ENCODE results near the gene MRPL41. TPM values are rescaled to one million over a fixed set of nuclear protein-coding genes. Genes with fewer than 3 reads are reported as not detected.
"Not testable (repeated sequence)": the region's sequence is repeated elsewhere in the genome, so short reads cannot be mapped to it uniquely, and the experiment has no call there.

The MRPL41 gene
- total RNA-seq, 2 experiments from 2014 or later = 61.0 to 64.7 TPM

GRCh38 chr9:137520614-137521404 is 30.9 kb upstream of the MRPL41 start:
- POLR2A ChIA-PET = no interaction called here

DNA sequence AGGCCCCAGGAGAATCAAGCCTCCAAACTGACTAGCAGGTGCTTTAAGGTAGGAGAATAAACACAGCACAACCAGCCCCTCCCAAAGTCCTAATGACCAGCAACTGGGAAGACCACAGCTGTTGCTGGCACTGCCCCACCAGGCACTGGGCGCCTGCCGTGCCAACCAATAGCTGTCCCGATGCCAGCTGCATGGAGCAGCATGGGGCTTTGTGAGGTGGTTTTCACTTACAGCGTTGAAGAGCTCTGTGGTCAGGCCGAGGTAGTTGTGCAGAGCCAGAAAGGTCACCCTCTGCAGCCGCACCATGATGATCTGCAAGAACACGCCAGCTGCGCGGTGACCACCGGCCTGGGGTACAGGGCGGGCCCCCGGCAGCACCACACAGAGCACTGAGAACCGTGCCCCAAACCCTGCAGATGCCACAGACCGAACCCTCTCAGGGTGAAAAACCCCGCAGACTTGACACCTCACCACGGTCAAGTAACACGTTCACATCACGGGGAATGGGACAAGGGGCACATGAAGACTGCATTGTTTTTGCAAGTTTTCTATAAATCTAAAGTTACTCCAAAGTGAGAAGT is 30.2 kb upstream of the MRPL41 start:
- ChIA-PET CTCF (no interaction called here), POLR2A (no interaction called here)

More at GRCh38 chr9:137520614-137521404, 30.9 kb upstream of the MRPL41 start:
- CTCF ChIA-PET = interaction anchor here (1.2 kb wide), 1 partner anchor 76 kb away, joined by 3 read pairs; no protein-coding TSS in a partner anchor

GRCh38 chr9:137522746-137523455 is 28.8 kb upstream of the MRPL41 start:
- POLR2A ChIA-PET = no interaction called here

DNA sequence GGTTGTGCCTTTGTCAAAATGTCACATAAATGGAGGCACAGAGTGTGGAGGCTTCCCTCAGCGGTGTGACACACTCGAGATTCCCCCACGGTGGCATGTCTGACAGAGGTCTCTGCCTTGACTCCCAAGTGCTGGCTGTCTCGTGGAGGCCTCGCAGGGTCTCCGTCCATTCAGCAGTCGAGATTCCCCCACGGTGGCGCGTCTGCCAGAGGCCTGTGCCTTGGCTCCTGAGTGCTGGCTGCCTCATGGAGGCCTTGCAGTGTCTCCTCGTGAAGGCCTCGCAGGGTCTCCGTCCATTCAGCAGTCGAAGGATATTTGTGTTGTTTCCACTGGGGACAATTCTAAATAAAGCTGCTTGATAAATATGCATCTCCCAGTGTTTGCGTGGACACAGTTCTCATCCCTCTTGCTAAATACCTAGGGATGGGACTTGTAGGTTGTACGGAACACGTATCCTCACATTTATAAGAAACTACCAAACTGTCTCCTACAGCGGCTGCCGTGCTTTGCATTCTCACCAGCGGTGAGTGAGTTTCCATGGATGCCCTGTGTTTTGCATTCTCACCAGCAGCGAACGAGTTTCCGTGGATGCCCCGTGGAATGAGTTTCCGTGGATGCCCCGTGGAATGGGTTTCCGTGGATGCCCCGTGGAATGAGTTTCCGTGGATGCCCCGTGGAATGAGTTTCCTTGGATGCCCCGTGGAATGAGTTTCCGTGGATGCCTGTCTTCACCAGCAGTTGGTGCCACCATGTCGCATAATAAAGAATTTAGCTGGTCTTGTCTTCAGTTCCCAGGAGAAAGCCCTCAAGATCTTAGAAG is 27.3 kb upstream of the MRPL41 start:
- ChIA-PET POLR2A (no interaction called here), CTCF (interaction anchor here (0.7 kb wide), 2 partner anchors 101 to 102 kb away, joined by 3 to 4 read pairs; partner anchors contain the start of genes EXD3 and NOXA1)

More at GRCh38 chr9:137522746-137523455, 28.8 kb upstream of the MRPL41 start:
- CTCF ChIA-PET = interaction anchor here (1.5 kb wide), 1 partner anchor 12 kb away, joined by 4 read pairs; no protein-coding TSS in a partner anchor

GRCh38 chr9:137524981-137525317 is 26.7 kb upstream of the MRPL41 start:
- ChIA-PET POLR2A (no interaction called here), CTCF (interaction anchor here (0.7 kb wide), 1 partner anchor 102 kb away, joined by 3 read pairs; the partner anchor contains the start of gene EXD3)

DNA sequence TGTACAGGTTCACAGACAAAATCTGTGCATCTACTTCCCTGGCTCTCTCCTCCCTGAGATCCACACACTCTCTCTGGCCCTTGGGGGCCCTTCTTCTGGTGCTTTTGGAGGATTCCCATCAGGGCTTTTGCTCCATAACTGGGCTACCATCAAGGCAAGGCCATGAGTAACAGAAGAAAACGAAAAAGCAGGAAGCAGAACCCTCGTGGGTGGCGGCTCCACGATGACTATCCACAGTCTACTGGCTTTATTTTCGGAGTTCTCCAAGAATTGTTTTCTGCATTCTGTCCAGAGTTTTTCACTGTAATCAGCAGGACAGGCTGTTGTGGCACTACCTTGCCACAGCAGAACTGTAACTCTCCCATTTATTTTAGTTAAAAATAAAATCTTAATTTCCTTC is 21.3 kb upstream of the MRPL41 start:
- POLR2A ChIA-PET = no interaction called here
- CTCF ChIA-PET = no interaction called here

GRCh38 chr9:137531099-137531765 is 20.4 kb upstream of the MRPL41 start:
- CTCF ChIA-PET = interaction anchor here (1.1 to 1.2 kb wide), 2 partner anchors 11 to 108 kb away, joined by 3 to 5 read pairs; partner anchors contain the start of genes EXD3 and NOXA1
- POLR2A ChIA-PET = no interaction called here

DNA sequence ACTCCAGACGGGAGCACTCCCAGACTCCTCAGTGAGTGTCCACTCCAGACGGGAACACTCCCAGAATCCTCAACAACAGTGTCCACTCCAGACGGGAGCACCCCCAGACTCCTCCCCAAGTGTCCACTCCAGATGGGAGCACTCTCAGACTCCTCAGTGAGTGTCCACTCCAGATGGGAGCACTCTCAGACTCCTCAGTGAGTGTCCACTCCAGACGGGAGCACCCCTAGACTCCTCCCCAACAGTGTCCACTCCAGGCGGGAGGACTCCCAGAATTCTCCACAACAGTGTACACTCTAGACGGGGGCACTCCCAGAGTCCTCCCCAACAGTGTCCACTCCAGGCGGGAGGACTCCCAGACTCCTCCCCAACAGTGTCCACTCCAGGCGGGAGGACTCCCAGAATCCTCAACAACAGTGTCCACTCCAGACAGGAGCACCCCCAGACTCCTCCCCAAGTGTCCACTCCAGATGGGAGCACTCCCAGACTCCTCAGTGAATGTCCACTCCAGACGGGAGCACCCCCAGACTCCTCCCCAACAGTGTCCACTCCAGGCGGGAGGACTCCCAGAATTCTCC is 18.7 kb upstream of the MRPL41 start:
- POLR2A ChIA-PET, CTCF ChIA-PET: not testable (repeated sequence)

DNA sequence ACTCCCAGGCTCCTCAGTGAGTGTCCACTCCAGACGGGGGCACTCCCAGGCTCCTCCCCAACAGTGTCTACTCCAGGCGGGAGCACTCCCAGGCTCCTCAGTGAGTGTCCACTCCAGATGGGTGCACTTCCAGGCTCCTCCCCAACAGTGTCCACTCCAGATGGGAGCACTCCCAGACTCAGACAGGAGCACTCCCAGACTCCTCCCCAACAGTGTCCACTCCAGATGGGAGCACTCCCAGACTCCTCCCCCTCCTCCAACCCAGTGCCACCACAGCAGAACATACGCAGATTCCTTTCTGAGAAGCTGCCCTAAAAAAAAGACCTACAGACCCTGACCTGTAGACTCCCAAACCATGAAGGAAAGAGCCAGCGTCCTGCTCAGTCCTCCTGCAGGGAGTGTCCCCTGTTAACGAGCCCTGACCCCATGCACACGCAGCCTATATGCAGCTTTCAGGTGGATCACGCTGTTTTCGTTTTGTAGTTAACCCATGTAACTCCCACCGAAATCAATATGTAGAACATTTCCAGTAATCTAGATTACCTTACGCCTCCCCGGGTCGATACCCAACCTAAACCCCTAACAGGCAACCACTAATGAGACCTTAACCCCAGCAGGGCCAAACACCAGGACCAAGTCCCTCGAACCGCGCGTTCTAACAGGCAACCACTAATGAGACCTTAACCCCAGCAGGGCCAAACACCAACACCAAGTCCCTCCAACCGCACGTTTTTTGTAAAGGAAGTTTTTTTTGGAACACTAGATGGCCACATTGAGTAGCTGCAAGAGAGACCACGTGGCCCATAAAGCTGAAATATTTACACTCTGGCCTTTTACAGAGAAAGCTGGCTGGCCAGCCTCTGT is 17.2 kb upstream of the MRPL41 start:
- POLR2A ChIA-PET = interaction anchor here (0.6 kb wide), 1 partner anchor 652 kb away, joined by 3 read pairs; no protein-coding TSS in a partner anchor
- CTCF ChIA-PET = interaction anchor here (0.8 to 1.3 kb wide), 4 partner anchors 12 to 111 kb away, joined by 3 to 5 read pairs (median 4); partner anchors contain the start of genes EXD3, MRPL41 and NOXA1

- ChIA-PET CTCF (interaction anchor here (0.8 to 1.3 kb wide), 4 partner anchors 12 to 112 kb away, joined by 3 to 5 read pairs (median 4); partner anchors contain the start of genes EXD3, MRPL41 and NOXA1), POLR2A (interaction anchor here (0.6 kb wide), 1 partner anchor 653 kb away, joined by 3 read pairs; no protein-coding TSS in a partner anchor)
Measured at GRCh38 chr9:137535120-137535428, 16.6 kb upstream of the MRPL41 start.

- POLR2A ChIA-PET = not testable (repeated sequence)
- CTCF ChIA-PET = interaction anchor here (0.7 to 1.0 kb wide), 2 partner anchors 74 to 301 kb away, joined by 3 read pairs; no protein-coding TSS in a partner anchor
Measured at GRCh38 chr9:137536594-137537131, 15.0 kb upstream of the MRPL41 start.

GRCh38 chr9:137538058-137538457 is 13.6 kb upstream of the MRPL41 start:
- ChIA-PET CTCF (interaction anchor here (0.8 to 1.3 kb wide), 2 partner anchors 15 to 29 kb away, joined by 3 to 5 read pairs; no protein-coding TSS in a partner anchor), POLR2A (no interaction called here)

- CTCF ChIA-PET = interaction anchor here (1.6 kb wide), 1 partner anchor 44 kb away, joined by 3 read pairs; no protein-coding TSS in a partner anchor
- POLR2A ChIA-PET = no interaction called here
Measured at GRCh38 chr9:137540536-137540935, 11.1 kb upstream of the MRPL41 start.

DNA sequence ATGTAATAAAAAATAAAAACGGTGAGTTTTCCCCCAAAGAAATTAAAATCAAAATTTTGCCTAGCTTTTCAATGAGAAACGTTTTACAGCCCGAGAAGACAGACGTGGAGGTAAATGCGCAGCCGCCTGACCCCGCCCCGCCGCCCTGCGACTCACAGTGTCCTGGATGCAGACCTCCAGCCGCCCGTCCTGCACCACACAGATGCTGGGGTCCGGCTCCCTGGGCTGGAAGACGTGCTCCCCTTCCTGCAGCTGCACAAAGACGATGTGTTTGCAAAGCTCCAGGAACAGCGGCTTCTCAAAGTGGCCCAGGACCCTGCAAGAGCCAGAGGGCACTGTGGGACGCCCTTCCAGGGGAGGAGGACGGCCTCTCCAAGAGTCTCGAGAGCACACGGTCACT is 9.2 kb upstream of the MRPL41 start:
- ChIA-PET POLR2A (no interaction called here), CTCF (interaction anchor here (1.4 kb wide), 1 partner anchor 11 kb away, joined by 5 read pairs; no protein-coding TSS in a partner anchor)

GRCh38 chr9:137543237-137543963 is 8.3 kb upstream of the MRPL41 start:
- POLR2A ChIA-PET = no interaction called here

GRCh38 chr9:137544176-137544760 is 7.4 kb upstream of the MRPL41 start:
- POLR2A ChIA-PET = no interaction called here
- CTCF ChIA-PET = no interaction called here

More at GRCh38 chr9:137543237-137543963, 8.3 kb upstream of the MRPL41 start:
- CTCF ChIA-PET = no interaction called here

All from activated CD8-positive, alpha-beta memory T cell treated with anti-CD3 and anti-CD28 coated beads for 36 hours (primary cell).